ENCODE results near the gene KRT13.

Gene KRT13

GRCh38 chr17:41522301-41523224, 17.2 kb upstream of the KRT13 start:
- Histone ChIP-seq H3K36me3 (ENCODE audit: insufficient read depth, low read length) (no peaks in the 10 kb centered on the region), H3F3A (ENCODE audit: insufficient read depth, low read length) (no peaks in the 10 kb centered on the region), H2AFZ (ENCODE audit: low read length) (no peak overlapping the region), H4K20me1 (ENCODE audit: insufficient read depth, low read length) (no peaks in the 10 kb centered on the region), H3K79me2 (ENCODE audit: insufficient read depth, low read length) (no peaks in the 10 kb centered on the region), H3K4me3 (ENCODE audit: low read depth, low read length, poor library complexity, severe bottlenecking) (no peak overlapping the region), H3K27ac (ENCODE audit: low read depth, low read length, poor library complexity, severe bottlenecking) (no peak overlapping the region), H3K27me3 (ENCODE audit: insufficient read depth, low read length) (0 out of 2 replicates have a peak, but pooled peaks cover 3% of the 10 kb centered on the region), H3K9me2 (ENCODE audit: low read depth, low read length) (no peaks in the 10 kb centered on the region), H3K4me2 (ENCODE audit: low read length) (no peak overlapping the region), H3K9me3 (ENCODE audit: low read length) (no peaks in the 10 kb centered on the region), H3K9ac (ENCODE audit: low read length) (no peak overlapping the region), H3K4me1 (ENCODE audit: insufficient read depth, low read length, severe bottlenecking) (no peaks in the 10 kb centered on the region)
- no peak for TF ChIP-seq EZH2 (IDR thresholded peaks at IDR 0.05; ENCODE audit: borderline replicate concordance, low read length)
- TF ChIP-seq CTCF (IDR thresholded peaks at IDR 0.05; ENCODE audit: low read length) = no peak

- Histone ChIP-seq H3K9me3 (ENCODE audit: low read length) (no peaks in the 10 kb centered on the region), H3F3A (ENCODE audit: insufficient read depth, low read length) (no peaks in the 10 kb centered on the region), H3K27ac (ENCODE audit: low read depth, low read length, poor library complexity, severe bottlenecking) (no peak overlapping the region), H3K79me2 (ENCODE audit: insufficient read depth, low read length) (no peaks in the 10 kb centered on the region), H3K9me2 (ENCODE audit: low read depth, low read length) (no peaks in the 10 kb centered on the region), H3K4me3 (ENCODE audit: low read depth, low read length, poor library complexity, severe bottlenecking) (no peak overlapping the region), H3K36me3 (ENCODE audit: insufficient read depth, low read length) (no peaks in the 10 kb centered on the region), H3K4me2 (ENCODE audit: low read length) (no peak overlapping the region), H4K20me1 (ENCODE audit: insufficient read depth, low read length) (no peaks in the 10 kb centered on the region), H3K27me3 (ENCODE audit: insufficient read depth, low read length) (0 out of 2 replicates have a peak, but pooled peaks cover 3% of the 10 kb centered on the region), H3K9ac (ENCODE audit: low read length) (no peak overlapping the region), H3K4me1 (ENCODE audit: insufficient read depth, low read length, severe bottlenecking) (no peaks in the 10 kb centered on the region), H2AFZ (ENCODE audit: low read length) (no peak overlapping the region)
- no peak for TF ChIP-seq EZH2 (IDR thresholded peaks at IDR 0.05; ENCODE audit: borderline replicate concordance, low read length)
- TF ChIP-seq CTCF (IDR thresholded peaks at IDR 0.05; ENCODE audit: low read length) = no peak
These were observed 16.3 kb upstream of the KRT13 start for GRCh38 chr17:41521574-41522261.

GRCh38 chr17:41520821-41521521, 15.6 kb upstream of the KRT13 start:
- H3K27me3 ChIP-seq (ENCODE audit: insufficient read depth, low read length) = 0 out of 2 replicates have a peak, but pooled peaks cover 3% of the 10 kb centered on the region
- no peaks in the 10 kb centered on the region for H4K20me1 ChIP-seq (ENCODE audit: insufficient read depth, low read length)
- no peaks in the 10 kb centered on the region for H3K4me1 ChIP-seq (ENCODE audit: insufficient read depth, low read length, severe bottlenecking)
- no peaks in the 10 kb centered on the region for H3K36me3 ChIP-seq (ENCODE audit: insufficient read depth, low read length)
- H3K4me3 ChIP-seq (ENCODE audit: low read depth, low read length, poor library complexity, severe bottlenecking) = no peak overlapping the region
- TF ChIP-seq CTCF (IDR thresholded peaks at IDR 0.05; ENCODE audit: low read length) (no peak), EZH2 (IDR thresholded peaks at IDR 0.05; ENCODE audit: borderline replicate concordance, low read length) (no peak)
- no peaks in the 10 kb centered on the region for H3F3A ChIP-seq (ENCODE audit: insufficient read depth, low read length)
- no peak overlapping the region for H3K27ac ChIP-seq (ENCODE audit: low read depth, low read length, poor library complexity, severe bottlenecking)
- no peak overlapping the region for H3K4me2 ChIP-seq (ENCODE audit: low read length)
- no peaks in the 10 kb centered on the region for H3K9me2 ChIP-seq (ENCODE audit: low read depth, low read length)
- no peak overlapping the region for H2AFZ ChIP-seq (ENCODE audit: low read length)
- no peaks in the 10 kb centered on the region for H3K79me2 ChIP-seq (ENCODE audit: insufficient read depth, low read length)
- H3K9me3 ChIP-seq (ENCODE audit: low read length) = no peaks in the 10 kb centered on the region
- no peak overlapping the region for H3K9ac ChIP-seq (ENCODE audit: low read length)

All from OCI-LY1 (cell line).